Measurements from ENCODE around the gene ABCC3. TPM values are rescaled to one million over a fixed set of nuclear protein-coding genes. Genes with fewer than 3 reads are reported as not detected.
A peak's percentile ranks its signal among the peaks of the same experiment; 100 is the strongest.

The ABCC3 gene
- total and polyA plus RNA-seq, 4 donors: 10.3 to 46.4 (median 32.0) TPM

DNA sequence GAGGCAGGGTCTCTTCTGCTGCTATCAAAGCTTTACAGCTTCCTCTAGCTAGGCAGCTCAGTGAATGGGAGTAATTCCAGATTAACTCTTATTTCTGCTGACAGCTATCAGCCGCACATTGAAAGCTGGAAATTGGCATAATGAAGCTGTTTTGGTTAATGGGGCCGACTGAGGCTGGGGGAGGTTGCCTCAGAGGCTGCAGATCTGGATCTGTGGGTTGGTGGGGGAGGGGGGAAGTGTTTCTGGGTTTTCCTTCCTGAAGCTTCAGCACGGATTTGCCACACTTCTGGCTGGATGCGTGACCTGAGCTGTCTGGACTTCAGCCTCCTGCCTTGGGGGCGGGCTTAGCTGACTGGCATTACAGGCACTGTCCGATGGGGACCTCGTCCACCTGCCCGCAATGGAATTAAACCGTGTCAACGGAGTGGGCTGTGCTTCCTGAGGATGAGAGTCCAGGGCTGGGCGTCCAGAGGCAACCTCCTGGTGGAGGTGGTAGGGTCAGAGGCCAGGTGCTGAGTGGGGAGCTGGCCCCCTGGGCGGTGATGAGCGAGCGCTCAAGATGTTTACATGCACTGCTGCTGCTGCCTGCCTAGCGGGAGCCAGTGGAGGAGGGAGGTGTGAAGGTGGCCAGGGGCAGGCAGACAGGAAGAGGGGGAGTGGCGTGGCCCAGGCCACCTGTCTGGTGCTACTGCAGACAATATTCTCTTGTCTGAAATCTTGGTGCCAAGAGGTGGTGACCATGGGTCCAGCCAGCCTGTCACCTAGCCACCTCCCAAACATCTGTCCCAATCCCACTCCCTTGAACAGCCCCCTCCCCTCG is 6.7 kb upstream of the ABCC3 start:
- peaks cover 0 to 4% (median 0%) of the 10 kb centered on the region in 4 donors for H3K36me3 ChIP-seq (ENCODE audit: control insufficient read depth in 4 of 4, insufficient read depth in 4 of 4, low read length in 4 of 4)
- no peaks in the 10 kb centered on the region for H3K27me3 ChIP-seq (ENCODE audit: control insufficient read depth in 3 of 3, insufficient read depth in 3 of 3, low read length in 2 of 3)
- no peak overlapping the region for H3K27ac ChIP-seq (ENCODE audit: low read depth in 1 of 2, low read length in 1 of 2)
- H3K4me3 ChIP-seq: no peak overlapping the region
- DNase-seq (peak; percentile 67 to 90 (median 83)), ATAC-seq (ENCODE audit: insufficient read depth, low FRiP score) (no peak)
- TF ChIP-seq, protein P1, sequence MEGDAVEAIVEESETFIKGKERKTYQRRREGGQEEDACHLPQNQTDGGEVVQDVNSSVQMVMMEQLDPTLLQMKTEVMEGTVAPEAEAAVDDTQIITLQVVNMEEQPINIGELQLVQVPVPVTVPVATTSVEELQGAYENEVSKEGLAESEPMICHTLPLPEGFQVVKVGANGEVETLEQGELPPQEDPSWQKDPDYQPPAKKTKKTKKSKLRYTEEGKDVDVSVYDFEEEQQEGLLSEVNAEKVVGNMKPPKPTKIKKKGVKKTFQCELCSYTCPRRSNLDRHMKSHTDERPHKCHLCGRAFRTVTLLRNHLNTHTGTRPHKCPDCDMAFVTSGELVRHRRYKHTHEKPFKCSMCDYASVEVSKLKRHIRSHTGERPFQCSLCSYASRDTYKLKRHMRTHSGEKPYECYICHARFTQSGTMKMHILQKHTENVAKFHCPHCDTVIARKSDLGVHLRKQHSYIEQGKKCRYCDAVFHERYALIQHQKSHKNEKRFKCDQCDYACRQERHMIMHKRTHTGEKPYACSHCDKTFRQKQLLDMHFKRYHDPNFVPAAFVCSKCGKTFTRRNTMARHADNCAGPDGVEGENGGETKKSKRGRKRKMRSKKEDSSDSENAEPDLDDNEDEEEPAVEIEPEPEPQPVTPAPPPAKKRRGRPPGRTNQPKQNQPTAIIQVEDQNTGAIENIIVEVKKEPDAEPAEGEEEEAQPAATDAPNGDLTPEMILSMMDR (IDR thresholded peaks at IDR 0.05; ENCODE audit: control extremely low read depth, extremely low read depth): no peak
- 11 to 23% methylated on average over 17 of the region's 17 CpGs for WGBS, 2 donors
- no peak overlapping the region for H3K9ac ChIP-seq (ENCODE audit: insufficient read depth in 1 of 2, low read length in 2 of 2)
- peaks cover 0 to 38% (median 10%) of the 10 kb centered on the region in 5 donors for H3K4me1 ChIP-seq (ENCODE audit: control insufficient read depth in 5 of 5, insufficient read depth in 5 of 5, low read length in 5 of 5)
- H3K9me3 ChIP-seq (ENCODE audit: control insufficient read depth in 4 of 4, insufficient read depth in 3 of 4, low read length in 3 of 4): no peaks in the 10 kb centered on the region

- Histone ChIP-seq H3K36me3 (ENCODE audit: control insufficient read depth in 4 of 4, insufficient read depth in 4 of 4, low read length in 4 of 4) (no peaks in the 10 kb centered on the region), H3K4me1 (ENCODE audit: control insufficient read depth in 5 of 5, insufficient read depth in 5 of 5, low read length in 5 of 5) (peaks cover 0 to 48% (median 10%) of the 10 kb centered on the region in 5 donors), H3K4me3 (no peak overlapping the region), H3K9me3 (ENCODE audit: control insufficient read depth in 4 of 4, insufficient read depth in 3 of 4, low read length in 3 of 4) (no peaks in the 10 kb centered on the region), H3K27me3 (ENCODE audit: control insufficient read depth in 3 of 3, insufficient read depth in 3 of 3, low read length in 2 of 3) (no peaks in the 10 kb centered on the region), H3K27ac (ENCODE audit: low read depth in 1 of 2, low read length in 1 of 2) (no peak overlapping the region), H3K9ac (ENCODE audit: insufficient read depth in 1 of 2, low read length in 2 of 2) (no peak overlapping the region)
- ATAC-seq (ENCODE audit: insufficient read depth, low FRiP score) (no peak), DNase-seq (no peak)
- 66 to 71% methylated on average over 6 of the region's 6 CpGs for WGBS, 2 donors
- TF ChIP-seq, protein P1 (IDR thresholded peaks at IDR 0.05; ENCODE audit: control extremely low read depth, extremely low read depth): no peak
Measured at GRCh38 chr17:50629902-50630301, 4.8 kb upstream of the ABCC3 start.

DNA sequence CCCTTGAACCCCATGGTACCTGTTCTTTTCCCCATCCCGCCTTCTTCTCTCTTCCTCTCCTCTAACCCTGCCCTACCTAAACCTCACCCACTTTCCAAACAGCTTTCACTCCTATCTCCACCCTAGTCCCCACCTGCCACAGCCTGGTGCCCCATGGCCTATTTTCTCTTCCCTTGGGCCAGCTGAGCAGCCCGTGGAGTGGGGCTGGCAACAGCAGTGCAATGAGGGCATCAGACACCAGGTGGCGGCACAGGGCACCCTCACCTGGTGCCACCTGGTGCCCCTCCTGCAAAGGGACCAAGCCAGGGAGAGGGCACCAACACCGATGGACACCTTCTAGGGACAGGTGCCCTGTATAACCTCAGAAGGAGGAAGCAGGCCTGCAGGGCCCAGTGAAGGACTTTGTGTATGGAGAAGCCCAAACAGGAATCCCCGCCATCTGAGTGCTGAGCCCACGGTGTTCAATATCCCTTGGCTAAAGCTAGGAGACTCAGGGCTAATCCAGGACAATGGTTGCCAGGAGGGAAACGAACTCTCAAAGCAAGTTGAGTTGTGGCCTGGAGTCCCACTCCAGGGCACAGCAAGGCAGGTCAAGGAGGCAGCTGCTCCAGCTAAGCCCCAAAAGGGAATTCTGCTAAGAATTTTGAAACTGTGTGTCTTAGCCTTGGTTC is 4.0 kb upstream of the ABCC3 start:
- Histone ChIP-seq H3K9me3 (ENCODE audit: control insufficient read depth in 4 of 4, insufficient read depth in 3 of 4, low read length in 3 of 4) (no peaks in the 10 kb centered on the region), H3K27me3 (ENCODE audit: control insufficient read depth in 3 of 3, insufficient read depth in 3 of 3, low read length in 2 of 3) (peaks cover 0 to 2% (median 0%) of the 10 kb centered on the region in 3 donors), H3K36me3 (ENCODE audit: control insufficient read depth in 4 of 4, insufficient read depth in 4 of 4, low read length in 4 of 4) (no peaks in the 10 kb centered on the region), H3K4me3 (no peak overlapping the region), H3K4me1 (ENCODE audit: control insufficient read depth in 5 of 5, insufficient read depth in 5 of 5, low read length in 5 of 5) (peaks cover 0 to 55% (median 10%) of the 10 kb centered on the region in 5 donors), H3K9ac (ENCODE audit: insufficient read depth in 1 of 2, low read length in 2 of 2) (no peak overlapping the region), H3K27ac (ENCODE audit: low read depth in 1 of 2, low read length in 1 of 2) (no peak overlapping the region)
- ATAC-seq (ENCODE audit: insufficient read depth, low FRiP score) (no peak), DNase-seq (no peak)
- TF ChIP-seq, protein P1 (IDR thresholded peaks at IDR 0.05; ENCODE audit: control extremely low read depth, extremely low read depth): peak; percentile 65
- WGBS, 2 donors: 61 to 62% methylated on average over 7 of the region's 7 CpGs

All from lung (tissue), 12 donors.